Left cardiac atrium (tissue), 4 donors: ENCODE data around the gene CPNE2. TPM values are rescaled to one million over a fixed set of nuclear protein-coding genes. Genes with fewer than 3 reads are reported as not detected.
"Not testable (repeated sequence)": the region's sequence is repeated elsewhere in the genome, so short reads cannot be mapped to it uniquely, and the experiment has no call there.

ENCODE experiments used
- ATAC-seq, 2 donors: fragments of 200-7000 bp; cut with Tn5 transposase; one replicate each; pipeline ENCODE4 v1.9.1; 2020; ENCODE audit warnings: mild to moderate bottlenecking in 2 of 2, moderate library complexity in 2 of 2
- DNase-seq: peaks from one replicate; pipeline ENCODE4 v3.0.0-alpha.2; 2020
- intact Hi-C, 2 donors: fragments of 100-400 bp; cut with DNase I; formaldehyde crosslinking; loops; one replicate each; pipeline versions ENCODE4 v1.14.1 to v1.15.1; 2022 to 2023
- total RNA-seq, 2 donors: library from RNA; stranded (reverse); fragmentation: NEBNext Ultra II Directional; extraction: Animal tissue kit (Norgen Biotek cat#: 25700); gene quantifications; one replicate each; pipeline ENCODE4 v1.2.1, GENCODE V29; 2021
- donor health status: DM: no; HTN: yes; CAD: no.
- donor health status: DM: no; HTN: yes; CAD: no; lungs with severe emphysema.
- donor health status: DM: yes; HTN: yes; CAD: no.
- donor health status: Dilated cardiomyopathy.

The CPNE2 gene
- total RNA-seq, 2 donors from 2014 or later, result 16.1 to 17.6 TPM

- intact Hi-C loops, result no loop called here
- ATAC-seq (peak; percentile 42 to 49), DNase-seq (peak; percentile 58)
Measured at GRCh38 chr16:57092786-57093411, 516 bp downstream of the CPNE2 start.

DNA sequence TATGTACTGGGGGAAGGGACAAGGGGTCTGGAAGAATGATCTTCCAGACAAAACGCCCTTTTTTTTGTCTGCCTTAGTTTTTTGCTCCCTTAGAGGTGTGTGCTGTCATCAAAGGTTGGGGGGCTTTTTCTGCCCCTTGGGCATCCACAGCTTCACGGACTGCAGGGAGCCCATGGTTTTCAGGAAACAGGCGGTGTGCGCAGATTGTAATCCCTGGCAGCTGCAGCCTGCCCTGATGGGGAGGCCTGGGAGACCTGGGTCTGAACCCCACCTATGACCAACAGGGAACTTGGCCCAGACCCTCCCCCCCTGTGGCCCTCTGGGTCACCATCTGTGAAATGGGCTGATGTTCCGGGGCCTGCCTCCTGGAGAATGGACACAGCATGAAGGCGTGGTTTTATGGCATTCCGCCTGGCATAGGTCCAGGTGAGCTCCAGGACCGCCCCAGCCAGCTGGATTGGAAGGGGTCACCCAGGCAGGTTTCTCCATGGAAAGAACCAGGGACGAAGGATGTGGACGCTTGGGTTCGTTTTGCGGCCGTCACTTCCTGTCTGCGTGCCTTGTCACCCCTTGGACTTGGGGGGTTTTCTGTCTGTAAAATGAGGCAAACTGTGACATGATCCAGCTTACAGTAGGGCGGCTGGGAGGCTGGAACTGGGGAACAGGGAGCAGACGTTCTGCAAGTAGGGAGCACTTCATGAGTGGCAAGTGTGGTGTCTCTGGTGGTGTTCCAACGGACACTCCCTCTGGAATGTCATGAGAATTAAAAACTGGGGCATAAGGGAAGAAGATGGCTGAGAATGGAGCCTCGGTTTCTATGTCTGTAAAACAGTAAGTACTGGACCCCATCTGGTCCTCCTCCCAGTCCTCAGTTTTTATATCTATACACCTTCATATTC is 1.5 kb downstream of the CPNE2 start:
- intact Hi-C loops, result no loop called here
- ATAC-seq (no peak), DNase-seq (peak; percentile 50)

GRCh38 chr16:57094911-57095310 is 2.5 kb downstream of the CPNE2 start:
- intact Hi-C loops, result loop anchor here in 1 of 2 donors (5.0 kb wide), 1 partner anchor 52 kb away; no protein-coding TSS in a partner anchor
- no peak for DNase-seq
- no peak for ATAC-seq

DNA sequence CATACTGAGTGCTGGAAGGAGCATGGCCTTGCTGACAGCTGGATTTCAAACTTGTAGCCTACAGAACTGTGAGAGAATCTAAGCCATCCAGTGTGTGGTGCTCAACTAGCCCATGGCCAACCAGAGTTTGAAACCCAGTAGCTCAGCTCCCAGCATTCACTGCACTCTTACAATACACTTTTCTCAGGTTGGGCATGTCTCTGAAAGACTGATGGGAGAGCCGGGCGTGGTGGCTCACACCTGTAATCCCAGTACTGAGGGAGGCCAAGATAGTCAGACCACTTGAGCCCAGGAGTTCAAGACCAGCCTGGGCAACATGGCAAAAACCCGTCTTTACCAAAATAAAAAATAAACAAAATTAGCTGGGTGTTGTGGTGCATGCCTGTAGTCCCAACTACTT is 3.8 kb downstream of the CPNE2 start:
- DNase-seq, result no peak
- intact Hi-C loops, result loop anchor here in 1 of 2 donors (5.0 kb wide), 1 partner anchor 51 kb away; no protein-coding TSS in a partner anchor
- no peak for ATAC-seq

- intact Hi-C loops, result loop anchor here in 1 of 2 donors (5.0 kb wide), 1 partner anchor 51 kb away; no protein-coding TSS in a partner anchor
- ATAC-seq (no peak), DNase-seq (no peak)
Measured at GRCh38 chr16:57096793-57097192, 4.4 kb downstream of the CPNE2 start.

DNA sequence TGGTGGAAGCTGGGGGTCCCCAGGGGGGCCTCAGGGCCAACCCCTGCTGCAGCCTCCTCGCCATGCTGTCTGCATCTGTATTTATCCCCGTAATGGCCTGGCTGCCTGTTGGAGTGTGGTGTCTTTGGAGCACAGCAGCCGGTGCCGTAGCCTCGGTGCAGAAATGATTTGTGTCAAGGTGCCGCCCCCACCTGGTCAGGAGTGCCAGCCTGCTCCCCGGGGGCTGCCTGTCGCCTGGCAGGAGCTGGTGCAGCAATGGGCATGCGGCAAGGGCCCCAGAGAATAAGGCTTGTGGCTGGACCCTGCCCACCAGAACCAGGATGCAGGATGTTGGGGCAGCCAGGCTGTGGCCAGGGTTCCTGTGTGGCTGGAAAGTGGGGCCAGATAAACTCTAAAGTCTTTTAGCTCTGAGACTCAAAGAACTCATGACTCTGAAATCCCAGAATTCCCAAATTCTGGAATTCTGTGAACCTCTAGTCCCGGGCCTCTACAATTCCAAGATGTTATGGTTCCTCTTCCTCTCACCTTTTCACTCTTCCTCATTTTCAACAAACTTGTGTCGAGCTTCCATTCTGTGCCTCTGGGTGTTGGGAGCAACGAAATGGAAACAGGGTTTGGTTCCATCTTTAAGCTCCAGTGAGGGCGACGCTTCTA is 5.9 kb downstream of the CPNE2 start:
- ATAC-seq (no peak), DNase-seq (no peak)
- intact Hi-C loops, result loop anchor here in 1 of 2 donors (5.0 kb wide), 1 partner anchor 49 kb away; no protein-coding TSS in a partner anchor

DNA sequence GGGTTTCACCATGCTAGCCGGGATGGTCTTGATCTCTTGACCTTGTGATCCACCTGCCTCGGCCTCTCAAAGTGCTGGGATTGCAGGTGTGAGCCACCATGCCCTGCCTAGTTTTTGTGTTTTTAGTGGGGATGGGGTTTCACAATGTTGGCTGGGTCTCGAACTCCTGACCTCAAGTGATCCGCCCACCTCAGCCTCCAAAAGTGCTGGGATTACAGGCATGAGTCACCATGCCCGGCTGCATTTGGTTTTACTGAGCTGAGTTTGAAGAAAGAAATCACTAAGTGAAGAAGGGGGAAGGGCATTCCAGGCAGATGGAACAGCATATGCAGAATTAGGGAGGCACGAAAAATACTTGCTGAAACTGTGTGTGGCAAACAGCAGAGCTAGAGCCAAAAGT is 7.6 kb downstream of the CPNE2 start:
- ATAC-seq, result peak in 1 of 2 donors; percentile 10
- intact Hi-C loops, result loop anchor here in 1 of 2 donors (5.0 kb wide), 1 partner anchor 47 kb away; no protein-coding TSS in a partner anchor
- not testable (repeated sequence) for DNase-seq

- DNase-seq (no peak), ATAC-seq (no peak)
- intact Hi-C loops, result no loop called here
Measured at GRCh38 chr16:57100445-57100844, 8.1 kb downstream of the CPNE2 start.

DNA sequence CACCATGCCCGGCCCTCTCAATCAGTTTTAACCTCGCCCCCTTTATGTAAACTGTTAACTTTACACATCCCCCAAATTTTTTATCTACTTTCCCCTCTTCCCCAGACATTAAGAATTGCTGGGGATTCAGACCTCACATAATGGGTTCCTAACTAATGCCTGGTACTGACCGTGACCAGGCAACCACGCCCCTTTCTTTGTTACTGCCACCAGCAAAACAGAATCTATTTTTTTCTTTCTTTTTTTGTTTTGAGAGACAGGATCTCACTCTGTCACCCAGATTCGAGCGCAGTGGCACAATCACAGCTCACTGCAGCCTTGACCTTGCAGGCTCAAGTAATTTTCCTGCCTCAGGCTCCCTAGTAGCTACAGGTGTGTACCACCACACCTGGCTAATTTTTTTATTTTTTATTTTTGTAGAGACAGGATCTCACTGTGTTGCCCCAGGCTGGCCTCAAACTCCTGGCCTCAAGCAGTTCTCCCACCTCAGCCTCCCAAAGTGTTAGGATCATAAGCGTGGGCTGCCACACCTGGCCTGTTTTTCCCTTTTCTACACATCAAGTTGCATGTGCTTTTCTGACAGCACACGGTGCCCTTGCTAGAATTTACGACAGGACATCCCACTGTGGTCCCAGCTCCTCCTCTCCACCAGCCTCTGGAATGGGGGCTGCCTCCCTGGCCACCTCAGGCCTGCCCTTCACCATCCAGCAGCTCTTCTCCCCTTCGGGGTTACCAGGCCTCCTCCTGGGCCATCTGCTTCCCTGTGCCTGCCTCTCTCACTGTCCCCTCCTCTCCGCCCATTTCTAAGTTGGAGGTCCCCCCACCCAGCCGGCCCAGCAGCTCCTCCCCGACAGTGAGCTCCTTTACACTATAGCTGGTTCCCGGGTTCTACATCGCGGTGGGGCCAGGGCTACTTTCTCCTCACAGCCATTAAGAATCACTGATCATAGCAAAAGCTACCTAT is 10.8 kb downstream of the CPNE2 start:
- ATAC-seq (no peak), DNase-seq (no peak)
- intact Hi-C loops, result no loop called here

GRCh38 chr16:57104706-57105105 is 12.3 kb downstream of the CPNE2 start:
- DNase-seq (no peak), ATAC-seq (no peak)
- intact Hi-C loops, result no loop called here

DNA sequence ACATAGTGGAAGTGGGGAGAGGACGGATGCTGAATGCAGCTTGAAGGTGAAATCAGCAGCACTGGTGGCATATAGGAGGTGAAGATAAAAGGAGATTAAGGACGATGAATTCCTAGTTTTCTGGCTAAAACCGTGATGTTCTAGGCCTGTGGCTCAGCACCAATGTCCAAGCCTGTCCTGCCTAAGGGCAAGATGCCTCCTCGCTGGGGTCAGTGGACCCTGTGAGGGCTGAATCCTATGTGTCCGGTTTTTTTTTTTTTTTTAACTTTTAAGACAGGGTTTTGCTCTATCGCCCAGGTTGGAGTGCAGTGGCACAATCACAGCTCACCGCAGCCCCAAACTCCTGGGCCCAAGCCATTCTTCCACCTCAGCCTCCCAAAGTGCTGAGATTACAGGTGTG is 12.8 kb downstream of the CPNE2 start:
- intact Hi-C loops, result no loop called here
- ATAC-seq (no peak), DNase-seq (no peak)

DNA sequence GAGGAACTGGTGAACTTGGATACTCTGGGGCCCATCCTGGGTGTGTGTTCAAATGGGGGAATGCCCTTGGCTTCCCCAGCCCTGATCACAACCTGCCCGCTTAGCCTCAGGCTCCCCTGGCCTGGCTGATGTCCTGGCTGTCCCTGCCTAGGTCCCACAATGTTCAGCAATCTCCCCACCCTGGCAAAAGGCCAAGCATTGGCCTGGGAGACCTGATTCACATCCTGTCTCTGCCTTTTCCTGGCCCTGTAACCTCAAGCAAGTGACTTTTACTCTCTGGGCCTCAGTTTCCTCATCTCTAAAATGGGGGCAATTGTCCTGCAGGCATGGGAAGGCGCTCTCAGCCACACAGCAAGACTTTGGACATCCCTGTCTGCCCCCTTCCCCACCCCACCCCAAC is 14.4 kb downstream of the CPNE2 start:
- DNase-seq (peak; percentile 73), ATAC-seq (peak; percentile 3 to 49)
- intact Hi-C loops, result no loop called here

GRCh38 chr16:57107321-57107922 is 15.0 kb downstream of the CPNE2 start:
- ATAC-seq (no peak), DNase-seq (no peak)
- intact Hi-C loops, result no loop called here

GRCh38 chr16:57108432-57108831 is 16.0 kb downstream of the CPNE2 start:
- intact Hi-C loops, result no loop called here
- no peak for ATAC-seq
- no peak for DNase-seq

DNA sequence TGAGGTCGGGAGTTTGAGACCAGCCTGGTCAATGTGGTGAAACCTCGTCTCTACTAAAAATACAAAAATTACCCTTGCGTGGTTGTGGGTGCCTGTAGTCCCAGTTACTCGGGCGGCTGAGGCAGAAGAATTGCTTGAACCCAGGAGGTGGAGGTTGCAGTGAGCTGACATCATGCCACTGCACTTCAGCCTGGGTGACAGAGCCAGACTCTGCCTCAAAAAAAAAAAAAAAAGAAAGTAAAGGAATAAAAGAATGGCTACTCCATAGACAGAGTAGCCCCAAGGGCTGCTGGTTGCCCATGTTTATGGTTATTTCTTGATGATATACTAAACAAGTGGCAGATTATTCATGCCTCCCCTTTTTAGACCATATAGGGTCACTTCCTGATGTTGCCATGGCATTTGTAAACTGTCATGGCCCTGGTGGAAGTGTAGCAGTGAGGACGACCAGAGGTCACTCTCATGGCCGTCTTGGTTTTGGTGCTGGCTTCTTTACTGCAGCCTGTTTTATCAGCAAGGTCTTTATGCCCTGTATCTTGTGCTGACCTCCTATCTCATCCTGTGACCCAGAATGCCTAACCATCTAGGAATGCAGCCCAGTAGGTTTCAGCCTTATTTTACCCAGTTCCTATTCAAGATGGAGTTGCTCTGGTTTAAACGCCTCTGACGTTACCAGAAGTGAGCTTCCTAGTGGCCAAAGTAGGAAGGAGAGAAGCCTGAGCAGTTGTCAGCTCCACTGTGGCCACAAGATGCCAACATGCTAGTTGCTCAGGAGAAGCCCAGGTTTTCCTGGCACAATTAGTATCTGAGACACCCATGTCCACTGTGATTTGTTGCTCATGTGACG is 17.1 kb downstream of the CPNE2 start:
- intact Hi-C loops, DNase-seq: not testable (repeated sequence)

DNA sequence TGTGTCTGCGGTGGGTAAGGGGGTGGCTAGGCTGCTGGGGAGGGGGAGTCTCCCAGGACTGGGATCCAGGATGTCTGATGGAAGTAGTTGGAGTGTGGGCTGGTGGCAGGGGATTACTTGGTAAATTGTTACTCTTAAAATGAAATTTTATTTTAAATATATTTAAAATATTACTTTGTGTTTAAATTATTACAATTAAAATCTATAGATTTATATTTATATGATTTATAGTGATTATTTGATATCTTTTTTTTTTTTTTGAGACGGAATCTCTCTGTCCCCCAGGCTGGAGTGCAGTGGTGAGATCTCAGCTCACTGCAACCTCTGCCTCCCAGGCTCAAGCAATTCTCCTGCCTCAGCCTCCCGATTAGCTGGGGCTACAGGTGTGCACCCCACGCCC is 18.6 kb downstream of the CPNE2 start:
- intact Hi-C loops, result no loop called here
- ATAC-seq (no peak), DNase-seq (no peak)

More for the DNA sequence above, 17.1 kb downstream of the CPNE2 start:
- ATAC-seq, result not testable (repeated sequence)

GRCh38 chr16:57111420-57111819 is 19.0 kb downstream of the CPNE2 start:
- intact Hi-C loops, result no loop called here
- ATAC-seq, result no peak
- no peak for DNase-seq
